LNCaP clone FGC (cell line): Measurements from ENCODE around the gene DHX32.

Experiments used
- DNase-seq: peaks from one replicate; pipeline ENCODE4 v3.0.0-alpha.2; 2011; ENCODE audit warnings: low read depth
- H3K4me3 ChIP-seq: 2 replicates; pipeline ENCODE4 v1.5.1; 2011; ENCODE audit warnings: mild to moderate bottlenecking, low read depth, low read length, control low read depth
- TF ChIP-seq, protein P1 (sequence below): IDR thresholded peaks from 2 replicates; pipeline ENCODE4 v1.5.1; 2012; ENCODE audit warnings: mild to moderate bottlenecking; ENCODE audit not compliant: control insufficient read depth, insufficient read depth; ENCODE audit errors: extremely low read depth

The DHX32 gene

DNA sequence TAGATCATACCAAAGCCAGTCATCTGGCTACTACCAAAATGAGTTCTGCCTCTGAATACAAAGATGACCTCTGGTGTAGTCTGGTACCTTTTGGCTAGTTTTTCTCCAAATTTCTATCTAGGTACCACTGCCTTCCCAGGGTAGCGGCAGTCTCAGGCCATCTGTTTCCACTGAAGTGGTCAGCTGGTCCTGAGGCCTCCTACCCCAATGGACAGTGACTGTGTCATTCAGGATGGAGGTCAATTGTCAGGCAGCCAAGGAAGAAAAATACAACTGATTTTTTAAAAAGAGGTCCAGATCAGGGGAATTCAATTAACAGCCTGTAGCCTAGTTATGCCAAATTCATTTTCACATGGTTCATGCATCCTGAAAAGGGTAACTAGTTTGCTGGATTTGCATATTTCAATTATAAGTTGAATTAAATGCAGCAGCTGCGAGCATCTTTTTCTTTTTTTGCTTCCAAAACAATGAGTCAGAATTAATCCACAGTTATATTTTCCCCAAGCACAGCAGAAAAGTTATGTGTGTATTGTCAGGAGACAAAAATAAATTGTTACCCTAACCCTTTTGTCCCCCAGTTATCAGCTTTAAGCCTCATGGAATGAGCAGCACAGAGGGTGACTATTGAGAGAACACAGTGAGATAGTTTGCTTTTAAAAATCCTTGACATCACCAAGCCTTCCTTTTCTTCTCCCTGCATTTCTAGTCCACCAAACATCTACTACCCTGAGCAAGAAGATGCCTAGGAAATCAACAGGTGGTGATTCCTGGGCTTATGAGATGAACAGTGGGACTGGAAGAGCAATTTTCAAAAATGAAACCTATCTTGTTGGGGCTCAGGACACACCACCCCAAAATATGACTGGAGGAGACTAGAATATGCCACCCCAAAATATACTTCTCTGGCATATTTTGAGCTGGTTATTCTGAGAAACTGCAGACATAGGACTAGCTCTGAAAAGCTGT lies 30.0 kb downstream of the DHX32 start:
- TF ChIP-seq, protein P1, sequence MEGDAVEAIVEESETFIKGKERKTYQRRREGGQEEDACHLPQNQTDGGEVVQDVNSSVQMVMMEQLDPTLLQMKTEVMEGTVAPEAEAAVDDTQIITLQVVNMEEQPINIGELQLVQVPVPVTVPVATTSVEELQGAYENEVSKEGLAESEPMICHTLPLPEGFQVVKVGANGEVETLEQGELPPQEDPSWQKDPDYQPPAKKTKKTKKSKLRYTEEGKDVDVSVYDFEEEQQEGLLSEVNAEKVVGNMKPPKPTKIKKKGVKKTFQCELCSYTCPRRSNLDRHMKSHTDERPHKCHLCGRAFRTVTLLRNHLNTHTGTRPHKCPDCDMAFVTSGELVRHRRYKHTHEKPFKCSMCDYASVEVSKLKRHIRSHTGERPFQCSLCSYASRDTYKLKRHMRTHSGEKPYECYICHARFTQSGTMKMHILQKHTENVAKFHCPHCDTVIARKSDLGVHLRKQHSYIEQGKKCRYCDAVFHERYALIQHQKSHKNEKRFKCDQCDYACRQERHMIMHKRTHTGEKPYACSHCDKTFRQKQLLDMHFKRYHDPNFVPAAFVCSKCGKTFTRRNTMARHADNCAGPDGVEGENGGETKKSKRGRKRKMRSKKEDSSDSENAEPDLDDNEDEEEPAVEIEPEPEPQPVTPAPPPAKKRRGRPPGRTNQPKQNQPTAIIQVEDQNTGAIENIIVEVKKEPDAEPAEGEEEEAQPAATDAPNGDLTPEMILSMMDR, result no peak
- DNase-seq, result no peak
- H3K4me3 ChIP-seq, result no peak overlapping the region

DNA sequence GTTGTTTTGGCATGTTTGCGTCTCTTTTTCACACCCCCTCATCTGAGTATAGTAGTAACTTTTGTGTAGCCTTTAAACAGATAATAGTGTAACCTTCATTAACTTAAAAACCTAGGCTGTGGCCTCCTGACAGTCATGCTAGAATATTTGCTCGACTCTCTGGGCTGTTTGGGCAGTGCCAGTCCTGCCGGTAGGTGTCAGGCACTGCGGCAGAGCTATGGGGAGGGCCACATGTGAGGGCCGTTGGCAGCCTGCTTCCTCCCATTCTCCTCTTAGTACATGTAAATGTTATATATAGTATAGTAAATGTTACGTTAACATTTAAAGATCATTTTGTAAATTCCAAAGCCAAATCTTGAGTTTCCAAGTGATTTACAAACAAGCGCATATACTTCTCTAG lies 31.6 kb downstream of the DHX32 start:
- H3K4me3 ChIP-seq, result no peak overlapping the region
- TF ChIP-seq, protein P1, result no peak
- no peak for DNase-seq

DNA sequence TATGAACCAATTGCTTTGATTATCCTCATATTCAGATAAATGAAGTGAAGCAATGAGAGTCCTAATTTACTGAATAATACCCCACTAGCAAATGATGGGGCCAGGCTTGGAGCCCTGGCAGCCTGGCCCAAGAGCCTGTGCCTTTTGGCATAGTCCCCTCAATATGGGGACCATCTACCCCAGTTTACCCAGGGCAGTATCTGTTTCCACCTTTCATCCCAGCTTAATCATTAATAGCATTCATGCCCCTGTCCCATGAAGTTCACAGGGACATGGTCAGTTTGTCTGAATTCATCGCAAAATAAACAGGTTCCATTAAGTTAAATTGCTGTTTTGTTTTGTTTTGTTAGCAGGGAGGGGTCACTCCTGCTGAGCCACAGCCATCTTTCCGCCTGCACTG lies 32.2 kb downstream of the DHX32 start:
- no peak overlapping the region for H3K4me3 ChIP-seq
- TF ChIP-seq, protein P1, result no peak

DNA sequence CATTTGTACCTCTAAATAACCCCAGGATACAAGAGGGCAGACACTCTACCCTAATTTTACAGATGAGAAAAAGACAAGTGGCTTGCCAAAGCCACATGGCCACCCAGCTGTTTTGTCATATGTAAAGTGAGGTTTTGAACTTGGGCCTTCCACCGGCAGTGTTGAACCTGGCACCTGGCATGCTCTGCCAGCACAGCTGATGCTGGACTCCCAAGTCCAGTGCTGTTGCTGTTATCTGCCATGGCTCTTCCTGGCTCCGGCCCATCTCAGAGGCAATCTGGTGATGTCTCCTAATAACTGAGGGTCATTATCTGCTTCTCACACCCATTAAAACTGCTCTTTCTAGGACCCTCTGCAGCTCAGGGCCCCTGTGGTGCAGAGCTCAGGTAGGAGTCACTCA lies 32.7 kb downstream of the DHX32 start:
- no peak for DNase-seq
- TF ChIP-seq, protein P1, result no peak
- no peak overlapping the region for H3K4me3 ChIP-seq

More for the DNA sequence above, 32.2 kb downstream of the DHX32 start:
- no peak for DNase-seq

DNA sequence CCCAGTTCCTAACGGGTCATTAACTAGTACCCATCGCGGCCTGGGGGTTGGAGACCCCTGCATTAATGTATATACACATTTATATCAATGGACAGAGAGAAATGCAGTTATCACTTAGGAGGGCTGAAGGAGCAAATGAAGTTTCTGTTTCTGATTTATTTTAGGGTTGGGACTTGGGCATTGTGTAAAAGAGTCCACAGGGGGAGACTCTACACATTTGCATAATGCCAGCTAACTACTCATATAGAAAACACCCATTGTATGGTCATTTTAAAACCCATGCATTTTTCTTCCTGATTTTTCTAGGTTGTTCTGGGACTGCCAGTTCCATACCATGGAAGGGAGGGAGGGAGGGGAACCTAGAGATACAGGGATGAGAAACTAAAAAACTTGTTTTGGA lies 34.2 kb downstream of the DHX32 start:
- TF ChIP-seq, protein P1, result no peak
- DNase-seq, result no peak
- H3K4me3 ChIP-seq, result no peak overlapping the region

DNA sequence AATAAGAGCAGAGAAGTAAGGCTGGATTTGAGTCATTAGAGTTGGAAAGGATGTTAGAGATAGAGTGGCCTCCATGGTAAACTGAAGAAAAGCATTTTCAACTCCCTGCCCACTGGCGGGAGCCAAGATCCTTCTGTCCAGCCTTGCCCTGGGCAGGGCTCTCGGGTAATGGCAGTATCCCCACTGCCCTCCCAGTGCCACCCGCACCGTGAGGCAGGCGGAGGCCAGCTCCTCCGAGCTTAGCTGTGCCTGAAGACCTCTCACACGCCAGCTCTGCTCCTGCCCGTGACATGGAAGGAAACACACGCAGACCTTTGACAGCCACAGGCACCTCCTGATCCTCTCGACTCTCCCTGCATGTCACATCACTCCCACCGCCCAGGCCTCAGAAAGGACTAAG lies 35.5 kb downstream of the DHX32 start:
- H3K4me3 ChIP-seq, result no peak overlapping the region
- TF ChIP-seq, protein P1, result no peak
- no peak for DNase-seq
